GM21619 (cell line): Measurements from ENCODE around the gene GRIA4.
"Not testable (repeated sequence)": the region's sequence is repeated elsewhere in the genome, so short reads cannot be mapped to it uniquely, and the experiment has no call there.

Experiments
- ATAC-seq: cut with Tn5 transposase; IDR thresholded peaks from one replicate; pipeline ENCODE4 v1.9.1; 2021; ENCODE audit not compliant: unreplicated experiment

GRIA4 gene

DNA sequence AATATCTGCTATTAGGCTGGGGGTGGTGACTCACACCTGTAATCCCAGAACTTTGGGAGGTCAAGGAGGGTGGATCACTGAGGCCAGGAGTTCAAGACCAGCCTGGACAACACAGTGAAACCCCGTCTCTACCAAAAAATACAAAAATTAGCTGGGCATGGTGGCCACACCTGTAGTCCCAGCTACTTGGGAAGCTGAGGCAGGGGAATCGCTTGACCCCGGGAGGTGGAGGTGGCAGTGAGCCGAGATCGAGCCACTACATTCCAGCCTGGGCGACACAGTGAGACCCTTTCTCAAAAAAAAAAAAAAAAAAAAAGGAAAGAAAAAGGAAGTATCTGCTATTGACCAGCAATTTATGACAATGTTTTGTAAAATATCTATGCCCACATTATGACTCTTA is 176.0 kb downstream of the GRIA4 start:
- not testable (repeated sequence) for ATAC-seq

DNA sequence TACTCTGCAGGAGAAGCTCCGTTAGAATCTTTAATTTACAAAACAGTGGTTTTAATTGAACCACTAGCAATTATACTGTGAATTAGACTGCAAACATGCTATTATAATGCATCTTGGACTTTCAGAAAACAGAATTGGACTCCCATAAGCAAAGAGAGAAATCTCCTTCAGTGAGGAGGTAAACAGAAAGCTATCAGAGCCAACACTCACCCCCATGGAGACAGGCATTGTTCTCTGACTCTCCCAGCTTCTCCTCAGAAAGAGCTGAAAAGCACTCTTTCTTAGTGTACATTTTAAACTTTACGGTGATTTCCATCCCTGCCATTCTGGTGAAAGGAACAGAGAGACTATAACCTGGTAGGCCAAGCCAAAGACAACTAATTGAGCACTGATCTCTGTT is 176.9 kb downstream of the GRIA4 start:
- ATAC-seq: no peak

GRCh38 chr11:105789579-105790420 is 179.9 kb downstream of the GRIA4 start:
- ATAC-seq: no peak

GRCh38 chr11:105790840-105791239 is 181.0 kb downstream of the GRIA4 start:
- no peak for ATAC-seq

- ATAC-seq: no peak
Observed at GRCh38 chr11:105793092-105793491, 183.2 kb downstream of the GRIA4 start.

DNA sequence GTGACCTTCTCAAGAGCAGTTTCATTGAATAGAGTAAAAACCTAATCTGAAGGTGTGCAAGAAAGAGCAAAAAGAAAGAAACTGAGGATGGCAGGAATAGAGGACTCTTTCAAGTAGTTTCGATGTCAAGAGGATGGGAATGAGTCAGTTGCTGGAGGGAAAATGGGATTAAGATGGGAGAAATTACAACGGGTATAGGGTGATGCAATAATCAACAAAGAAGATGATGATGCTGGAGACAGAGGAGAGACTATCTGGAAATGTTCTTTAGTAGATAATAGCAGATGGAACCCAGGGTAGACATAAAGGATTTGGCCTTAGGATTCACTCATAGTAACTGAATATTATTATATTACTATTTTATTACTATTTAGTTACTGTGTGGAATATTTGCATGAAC is 189.4 kb downstream of the GRIA4 start:
- ATAC-seq: no peak

DNA sequence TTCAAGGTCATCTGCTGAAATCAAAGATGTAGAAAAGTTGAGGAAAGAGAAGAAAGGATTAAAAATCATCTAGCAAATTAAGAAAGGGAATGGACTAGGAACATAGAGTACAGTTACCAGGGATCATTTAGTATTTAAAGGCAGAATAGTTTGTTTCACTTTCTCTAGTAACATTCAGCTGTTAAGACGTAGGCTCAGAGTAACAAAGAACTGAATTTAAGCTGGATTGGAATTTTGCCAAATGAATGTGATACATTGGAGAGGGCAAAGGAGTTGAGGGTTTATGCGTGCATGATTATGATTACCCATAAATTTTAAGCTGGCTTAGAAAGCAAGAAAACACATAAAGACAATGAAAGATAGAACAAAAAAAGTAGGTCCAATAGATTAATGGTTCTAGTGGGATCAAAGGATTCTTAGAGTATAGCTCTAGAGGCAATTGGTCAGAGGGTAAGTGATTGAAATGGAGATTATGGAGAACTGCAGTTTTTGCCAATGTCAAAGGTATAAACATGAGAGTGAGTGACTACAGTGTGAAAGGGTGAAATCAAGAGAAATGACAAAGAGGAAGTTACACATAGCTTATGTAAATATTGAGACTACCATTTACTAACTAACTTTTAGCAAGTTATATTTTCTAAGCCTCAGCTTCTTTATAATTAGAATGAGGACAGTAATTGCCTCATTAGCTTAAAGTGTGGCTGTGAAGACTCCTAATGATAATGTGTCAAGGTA is 190.0 kb downstream of the GRIA4 start:
- ATAC-seq: no peak

- ATAC-seq: no peak
Observed at GRCh38 chr11:105802390-105802789, 192.5 kb downstream of the GRIA4 start.

GRCh38 chr11:105811242-105811641 is 201.4 kb downstream of the GRIA4 start:
- no peak for ATAC-seq

DNA sequence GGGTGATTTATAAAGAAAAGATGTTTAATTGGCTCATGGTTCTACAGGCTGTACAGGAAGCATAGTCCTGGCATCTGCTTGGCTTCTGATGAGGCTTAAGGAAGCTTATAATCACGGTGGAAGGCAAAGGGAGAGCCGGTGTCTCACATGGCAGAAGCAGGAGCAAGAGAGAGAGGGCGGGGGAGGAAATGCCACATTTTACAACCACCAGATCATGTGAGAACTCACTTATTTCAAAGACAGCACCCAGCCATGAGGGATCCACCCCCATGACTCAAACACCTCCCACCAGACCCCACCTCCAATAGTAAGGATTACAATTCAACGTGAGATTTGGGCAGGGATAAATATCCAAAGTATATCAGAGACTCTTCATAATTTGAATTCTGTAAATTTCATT is 211.5 kb downstream of the GRIA4 start:
- no peak for ATAC-seq

- ATAC-seq: no peak
Observed at GRCh38 chr11:105821781-105822180, 211.9 kb downstream of the GRIA4 start.

DNA sequence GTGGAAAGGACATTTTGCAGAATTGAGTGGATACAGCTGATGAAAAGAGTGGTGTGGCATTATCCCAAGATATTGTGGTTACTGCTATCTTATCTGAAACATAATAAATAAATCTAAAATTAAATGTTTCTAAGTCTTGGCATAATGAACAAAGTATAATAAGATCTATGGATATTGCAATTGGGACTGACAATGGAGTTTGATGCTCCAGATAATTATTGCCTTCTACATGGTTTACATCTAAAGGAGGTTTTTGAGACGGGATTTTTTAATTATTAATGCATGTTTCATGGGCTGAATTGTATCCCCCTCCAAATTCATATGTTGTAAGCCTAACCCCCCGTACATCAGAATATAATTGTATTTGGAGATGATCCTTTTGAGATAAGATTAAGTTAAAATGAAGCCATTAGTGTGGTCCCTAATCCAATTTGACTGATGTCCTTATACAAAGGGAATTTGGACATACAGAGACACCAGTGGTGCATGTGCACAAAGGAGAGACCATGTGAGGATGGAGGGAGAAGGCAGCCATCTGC is 213.7 kb downstream of the GRIA4 start:
- ATAC-seq: no peak

DNA sequence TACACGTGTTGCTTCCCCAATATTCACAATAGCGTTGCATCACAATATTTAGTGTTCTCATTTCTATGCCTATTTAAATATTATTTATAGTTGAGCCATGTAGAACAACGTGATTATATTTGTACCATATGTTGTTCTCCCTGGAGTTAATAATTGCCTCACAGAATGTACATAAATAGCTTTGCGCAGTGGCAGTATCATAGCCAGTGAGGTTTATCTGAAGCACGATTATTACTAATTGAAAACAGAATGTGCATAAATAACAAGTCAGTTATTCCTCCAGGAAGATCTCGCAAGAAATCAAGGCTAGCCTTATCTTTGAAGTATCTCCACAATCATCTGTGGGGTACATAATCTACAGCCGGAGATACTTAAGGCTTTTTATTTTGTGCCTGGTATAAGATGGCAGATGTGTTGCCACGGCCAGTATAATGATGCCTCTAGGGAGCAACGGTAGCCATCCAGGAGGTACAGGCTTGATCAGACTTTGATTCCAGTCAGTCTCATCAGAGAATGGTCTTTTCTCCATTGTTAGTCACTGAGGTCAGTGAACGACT is 214.7 kb downstream of the GRIA4 start:
- ATAC-seq: no peak

- ATAC-seq: no peak
Observed at GRCh38 chr11:105825141-105825540, 215.3 kb downstream of the GRIA4 start.

GRCh38 chr11:105827906-105828305 is 218.0 kb downstream of the GRIA4 start:
- no peak for ATAC-seq

- peak; percentile 99 for ATAC-seq
Observed at GRCh38 chr11:105829084-105829483, 219.2 kb downstream of the GRIA4 start.

DNA sequence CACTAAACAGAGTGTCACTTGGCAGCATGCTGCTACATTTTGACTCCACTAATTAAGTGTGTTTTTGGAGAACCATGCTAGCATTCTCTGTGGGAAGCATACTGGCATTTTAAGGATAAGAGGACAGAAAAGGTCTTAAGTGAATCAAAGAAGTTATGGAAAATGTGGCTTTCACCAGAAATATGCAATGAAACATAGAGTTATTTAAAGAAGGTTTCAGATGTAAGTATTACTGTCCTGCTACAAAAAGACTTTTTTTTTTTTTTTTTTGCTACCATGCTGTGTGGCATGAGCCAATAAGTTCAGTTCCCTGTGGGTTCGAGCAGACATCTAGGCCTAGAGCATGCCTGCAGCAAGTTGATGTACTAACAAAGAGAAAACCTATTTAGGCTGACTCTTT is 224.6 kb downstream of the GRIA4 start:
- ATAC-seq: no peak

DNA sequence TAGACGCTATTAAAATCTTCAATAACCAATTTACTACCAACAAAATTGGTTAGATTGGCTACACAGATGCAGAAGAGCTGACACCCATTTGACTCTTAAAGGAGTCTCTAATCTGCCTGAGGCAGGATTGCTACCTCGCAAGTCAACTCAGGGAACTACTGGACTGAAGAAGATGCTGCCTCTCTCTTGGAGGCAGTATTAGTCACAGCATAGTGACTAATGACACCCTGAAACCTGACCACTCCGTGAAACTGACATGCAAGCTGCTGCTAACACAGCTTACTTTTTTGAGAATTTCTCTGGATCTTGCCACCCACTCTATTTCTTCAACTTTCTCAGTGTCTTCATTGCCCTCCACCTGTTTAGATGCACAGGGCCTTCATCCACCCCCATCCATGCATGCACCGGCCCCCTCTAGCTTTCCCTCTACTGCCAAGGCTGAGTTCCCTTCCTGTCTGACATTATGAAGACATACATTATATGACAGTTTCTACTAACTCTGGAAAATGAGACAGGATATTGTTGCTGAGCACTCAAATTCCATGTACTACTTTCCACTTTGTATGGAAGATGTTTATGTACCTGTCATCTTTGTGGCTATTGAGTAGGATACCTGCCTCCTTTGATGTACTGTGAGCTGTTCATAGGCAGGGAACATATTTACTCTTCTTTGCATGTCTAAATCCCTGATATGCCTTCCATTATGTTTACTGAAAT is 229.0 kb downstream of the GRIA4 start:
- ATAC-seq: peak; percentile 63

GRCh38 chr11:105840391-105840790 is 230.5 kb downstream of the GRIA4 start:
- no peak for ATAC-seq

DNA sequence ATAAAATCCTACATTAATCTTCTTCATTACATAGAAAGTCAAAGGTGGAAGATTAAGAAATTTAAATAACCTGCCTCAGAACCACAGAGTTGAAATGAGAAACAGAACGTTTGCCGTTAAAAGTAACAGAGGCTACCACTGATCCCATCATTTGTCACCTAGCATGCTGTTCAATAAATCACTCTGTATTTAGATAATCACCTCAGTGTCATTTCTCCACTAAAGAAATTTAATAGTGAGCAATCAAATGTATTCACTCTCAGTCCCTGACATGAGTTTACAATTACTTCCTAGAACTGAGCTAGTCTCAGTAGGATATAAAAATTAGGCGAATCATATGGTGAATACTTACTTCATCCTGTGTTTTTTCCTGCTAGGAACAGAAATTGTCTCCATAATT is 242.5 kb downstream of the GRIA4 start:
- ATAC-seq: no peak

GRCh38 chr11:105854269-105854668 is 244.4 kb downstream of the GRIA4 start:
- ATAC-seq: no peak
